SHP77 treated with DMSO at 0.1 percent for 48 hours (cell line): ENCODE measurements around the gene GNAZ.

Source experiments
- DNase-seq: peaks from one replicate; lab custom pipeline; 2025; lab: John Stamatoyannopoulos, UW

Gene GNAZ

GRCh38 chr22:23155143-23155542 lies 84.8 kb downstream of the GNAZ start:
- DNase-seq, result no peak

DNA sequence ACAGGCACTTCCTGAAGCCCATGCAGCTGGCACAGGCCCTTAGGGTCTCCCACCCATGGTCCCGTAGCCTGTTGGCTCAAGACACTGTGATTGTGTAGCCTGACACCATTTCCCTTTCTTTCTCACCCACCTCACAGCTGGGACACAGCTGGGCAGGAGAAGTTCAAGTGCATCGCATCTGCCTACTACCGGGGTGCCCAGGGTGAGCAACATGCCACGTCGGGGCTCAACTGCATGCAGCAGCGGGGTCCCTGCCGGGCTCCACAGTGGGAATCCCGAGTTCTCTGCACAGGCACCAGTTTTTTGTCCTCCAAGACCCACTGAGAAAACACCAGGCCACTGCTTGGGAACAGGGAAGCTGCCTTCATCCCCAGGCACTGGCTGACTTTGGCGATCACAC lies 85.5 kb downstream of the GNAZ start:
- no peak for DNase-seq

DNA sequence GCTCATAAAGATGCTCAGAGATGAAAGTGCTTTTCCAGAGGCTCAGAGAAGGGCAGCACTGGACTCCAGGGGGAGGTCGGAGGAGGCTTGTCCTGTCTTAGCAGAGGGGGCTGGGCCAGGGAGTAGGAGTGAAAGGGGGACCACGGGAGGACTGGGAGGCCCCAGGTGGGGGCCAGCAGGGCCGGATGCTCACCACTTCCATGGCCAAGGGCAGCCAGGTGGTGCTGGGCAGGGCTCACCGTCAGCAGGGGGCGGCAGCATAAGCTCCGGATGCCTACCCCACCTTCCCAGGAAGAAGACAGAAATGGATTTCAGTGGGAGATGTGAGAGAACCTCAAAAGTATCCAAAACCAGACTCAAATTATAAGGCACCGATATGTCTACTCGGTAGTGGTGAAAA lies 86.0 kb downstream of the GNAZ start:
- no peak for DNase-seq

- no peak for DNase-seq
Measured at GRCh38 chr22:23157560-23158515, 87.5 kb downstream of the GNAZ start.

DNA sequence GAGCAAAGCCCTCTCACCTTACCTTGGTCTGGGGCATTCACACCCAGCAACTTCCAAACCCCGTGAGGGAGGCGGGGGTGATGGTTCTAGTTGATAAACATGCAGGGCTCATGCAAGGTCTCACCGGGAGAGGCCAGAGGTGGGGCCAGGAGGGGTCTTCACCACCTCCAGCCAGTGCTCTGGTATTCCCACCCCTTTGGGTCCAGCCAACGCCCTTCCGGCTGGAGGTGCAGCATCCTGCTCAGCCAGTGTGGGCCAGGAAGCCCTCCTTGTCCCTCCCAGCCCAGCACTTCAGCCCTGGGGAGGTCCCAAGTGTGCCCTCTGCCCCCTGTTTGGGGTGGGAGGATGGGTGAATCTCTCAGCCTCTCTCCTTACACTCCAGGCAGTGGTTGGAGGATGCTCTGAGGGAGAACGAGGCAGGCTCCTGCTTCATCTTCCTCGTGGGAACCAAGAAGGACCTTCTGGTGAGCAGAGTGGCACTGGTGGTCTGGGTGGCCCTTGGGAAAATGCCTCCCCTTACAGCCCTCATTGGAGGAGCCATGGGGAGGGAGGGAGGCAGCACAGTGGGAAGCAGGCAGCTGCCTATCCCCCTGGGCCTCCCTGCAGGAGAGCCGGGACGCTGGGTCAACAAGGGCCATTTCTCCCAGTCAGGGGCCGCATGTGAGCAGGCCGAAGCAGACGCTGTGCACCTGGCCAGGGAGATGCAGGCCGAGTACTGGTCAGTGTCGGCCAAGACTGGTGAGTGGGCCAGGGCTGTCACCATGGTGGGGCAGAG lies 88.4 kb downstream of the GNAZ start:
- DNase-seq, result no peak

GRCh38 chr22:23159291-23159630 lies 88.9 kb downstream of the GNAZ start:
- DNase-seq, result no peak

DNA sequence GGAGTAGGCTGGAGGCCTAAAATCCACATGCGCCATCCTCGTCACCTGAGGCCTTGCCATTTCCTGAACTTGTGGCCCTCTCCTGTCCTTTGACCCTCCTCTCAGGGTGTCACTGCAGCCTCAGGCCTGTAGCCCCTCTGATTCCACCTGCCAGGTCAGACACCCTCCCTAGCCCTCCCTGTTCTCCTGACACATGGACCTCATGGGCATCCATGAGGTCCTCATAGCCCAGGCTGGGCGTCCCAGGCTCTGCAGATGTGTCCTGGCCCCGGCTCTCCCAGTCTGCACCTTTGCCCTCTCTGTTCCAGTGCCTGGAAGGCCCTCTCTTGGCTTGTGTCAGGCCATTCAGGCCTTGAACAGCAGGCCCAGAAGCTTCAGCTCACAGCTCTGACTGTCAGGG lies 90.7 kb downstream of the GNAZ start:
- no peak for DNase-seq

DNA sequence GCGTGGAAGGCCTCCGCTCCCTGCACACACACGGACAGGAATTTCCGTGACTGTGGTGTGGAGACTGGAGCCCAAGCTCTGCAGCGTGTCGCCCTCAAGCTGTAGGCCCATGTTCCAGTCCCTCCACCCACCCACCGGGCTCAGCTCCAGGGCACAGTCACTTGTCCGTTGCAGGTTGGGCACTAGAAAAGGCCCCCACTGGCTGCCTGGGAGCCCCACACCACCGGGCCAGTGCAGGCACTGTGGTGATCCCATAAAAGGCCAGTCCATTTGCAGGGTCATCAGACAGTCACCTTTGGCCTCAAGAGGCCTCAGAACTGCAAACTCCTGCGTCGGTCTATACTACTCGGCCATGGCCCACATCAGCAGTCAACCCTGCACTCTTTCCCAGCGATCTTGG lies 91.3 kb downstream of the GNAZ start:
- no peak for DNase-seq

- DNase-seq, result no peak
Measured at GRCh38 chr22:23163665-23164064, 93.3 kb downstream of the GNAZ start.

- DNase-seq, result no peak
Measured at GRCh38 chr22:23164091-23164490, 93.8 kb downstream of the GNAZ start.

- no peak for DNase-seq
Measured at GRCh38 chr22:23166042-23166831, 95.9 kb downstream of the GNAZ start.

- DNase-seq, result no peak
Measured at GRCh38 chr22:23166841-23167616, 96.7 kb downstream of the GNAZ start.

DNA sequence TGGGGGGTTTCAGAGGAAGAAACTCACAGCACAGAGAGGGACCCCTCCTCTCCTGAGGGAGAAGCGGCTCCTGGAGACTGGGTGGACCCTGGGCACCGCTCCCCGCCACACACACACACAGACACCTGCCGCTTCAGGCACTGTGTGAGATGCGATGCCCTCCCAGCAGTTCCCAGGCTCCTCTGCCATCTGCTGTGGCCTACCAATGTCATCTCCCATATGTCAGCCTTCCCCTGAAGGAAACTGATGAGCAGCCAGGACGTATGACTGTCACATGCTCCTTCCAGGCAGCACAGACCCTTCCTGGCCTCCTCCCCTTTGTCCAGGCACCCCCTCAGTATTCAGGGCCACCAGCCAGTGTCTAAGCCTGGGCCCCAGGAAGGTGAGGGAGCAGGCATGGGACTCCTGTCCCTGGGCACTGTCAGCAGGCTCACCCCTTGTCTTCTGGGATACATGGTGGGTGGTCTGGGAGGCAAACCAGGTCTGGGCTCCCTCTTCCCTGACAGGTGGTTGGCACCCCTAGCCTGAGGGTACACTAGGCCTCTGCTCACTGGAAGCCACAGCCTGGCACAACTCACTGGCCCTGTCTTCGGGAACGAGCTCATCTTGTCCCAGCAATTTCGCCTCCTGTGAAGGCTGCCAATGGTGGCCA lies 98.2 kb downstream of the GNAZ start:
- DNase-seq, result no peak

GRCh38 chr22:23169043-23169406 lies 98.7 kb downstream of the GNAZ start:
- no peak for DNase-seq
